ENCODE data around the gene SAPCD1.

DNA sequence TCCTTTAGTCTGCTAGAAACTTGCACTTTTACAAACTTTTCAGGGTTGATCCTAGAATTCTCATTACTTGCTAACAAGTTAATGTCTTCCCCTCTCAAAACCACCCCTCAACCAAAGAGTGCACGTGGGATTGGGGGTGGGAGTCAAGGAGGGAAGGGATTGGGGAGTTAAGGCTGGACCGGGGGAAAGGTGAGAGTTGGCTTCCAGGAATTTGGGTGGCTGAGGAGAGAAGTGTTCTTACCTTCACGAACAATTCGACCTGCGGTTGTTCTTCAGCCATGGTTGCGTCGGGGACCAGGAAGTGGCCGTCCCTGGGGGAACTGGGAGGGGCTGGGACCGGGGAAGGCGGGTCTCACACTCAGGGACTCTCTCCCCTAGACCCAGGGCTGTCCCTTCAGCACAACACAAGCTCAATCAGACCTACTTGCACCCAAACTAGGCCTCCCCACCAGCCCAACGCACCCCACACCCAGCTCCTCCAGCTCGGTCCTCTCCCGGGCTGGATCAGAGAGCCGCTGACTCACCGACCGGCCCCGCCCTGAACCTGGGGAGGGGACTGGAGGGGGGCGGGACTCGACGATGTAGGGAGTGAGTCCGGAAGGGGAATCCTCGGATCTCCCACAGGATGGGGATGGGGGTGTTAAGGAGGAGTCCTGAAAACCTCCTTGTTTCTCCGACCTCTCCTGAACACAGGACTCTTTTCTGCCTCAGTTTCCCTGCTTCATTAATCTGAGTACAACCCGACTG lies 26.3 kb upstream of the SAPCD1 start, which contains the start of gene CLIC1:
- TF ChIP-seq, protein P1, sequence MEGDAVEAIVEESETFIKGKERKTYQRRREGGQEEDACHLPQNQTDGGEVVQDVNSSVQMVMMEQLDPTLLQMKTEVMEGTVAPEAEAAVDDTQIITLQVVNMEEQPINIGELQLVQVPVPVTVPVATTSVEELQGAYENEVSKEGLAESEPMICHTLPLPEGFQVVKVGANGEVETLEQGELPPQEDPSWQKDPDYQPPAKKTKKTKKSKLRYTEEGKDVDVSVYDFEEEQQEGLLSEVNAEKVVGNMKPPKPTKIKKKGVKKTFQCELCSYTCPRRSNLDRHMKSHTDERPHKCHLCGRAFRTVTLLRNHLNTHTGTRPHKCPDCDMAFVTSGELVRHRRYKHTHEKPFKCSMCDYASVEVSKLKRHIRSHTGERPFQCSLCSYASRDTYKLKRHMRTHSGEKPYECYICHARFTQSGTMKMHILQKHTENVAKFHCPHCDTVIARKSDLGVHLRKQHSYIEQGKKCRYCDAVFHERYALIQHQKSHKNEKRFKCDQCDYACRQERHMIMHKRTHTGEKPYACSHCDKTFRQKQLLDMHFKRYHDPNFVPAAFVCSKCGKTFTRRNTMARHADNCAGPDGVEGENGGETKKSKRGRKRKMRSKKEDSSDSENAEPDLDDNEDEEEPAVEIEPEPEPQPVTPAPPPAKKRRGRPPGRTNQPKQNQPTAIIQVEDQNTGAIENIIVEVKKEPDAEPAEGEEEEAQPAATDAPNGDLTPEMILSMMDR (IDR thresholded peaks at IDR 0.05), result no peak
- TF ChIP-seq ZFX (IDR thresholded peaks at IDR 0.05; ENCODE audit: borderline replicate concordance), result no peak

Measured in 22Rv1 (cell line).